ENCODE measurements around the gene DISP2.

Gene DISP2

DNA sequence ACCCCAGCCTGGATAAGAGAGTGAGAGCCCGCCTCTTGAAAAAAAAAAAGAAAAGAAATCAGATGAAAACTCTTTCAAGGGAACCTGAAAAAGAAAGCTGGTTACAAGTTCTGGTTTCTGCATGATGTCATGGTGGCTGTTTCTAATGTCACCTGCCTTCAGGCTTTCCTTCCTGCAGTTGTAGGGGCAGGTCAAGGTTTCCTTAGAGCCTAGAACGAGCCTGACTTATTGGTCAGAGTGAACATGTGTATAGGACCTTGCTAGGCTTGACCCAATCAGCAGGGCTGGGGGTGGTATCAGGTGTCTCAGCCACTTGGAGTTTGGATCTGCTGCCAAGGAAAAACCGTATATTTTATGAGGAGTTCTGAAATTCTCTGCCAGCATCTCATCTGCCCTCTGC, 51.3 kb downstream of the DISP2 start:
- no peak overlapping the region for H3K4me3 ChIP-seq (ENCODE audit: low read length)
- TF ChIP-seq CTCF (conservative IDR thresholded peaks at IDR 0.05; ENCODE audit: low read depth, low read length): no peak
- DNase-seq (ENCODE audit: low read depth): no peak

DNA sequence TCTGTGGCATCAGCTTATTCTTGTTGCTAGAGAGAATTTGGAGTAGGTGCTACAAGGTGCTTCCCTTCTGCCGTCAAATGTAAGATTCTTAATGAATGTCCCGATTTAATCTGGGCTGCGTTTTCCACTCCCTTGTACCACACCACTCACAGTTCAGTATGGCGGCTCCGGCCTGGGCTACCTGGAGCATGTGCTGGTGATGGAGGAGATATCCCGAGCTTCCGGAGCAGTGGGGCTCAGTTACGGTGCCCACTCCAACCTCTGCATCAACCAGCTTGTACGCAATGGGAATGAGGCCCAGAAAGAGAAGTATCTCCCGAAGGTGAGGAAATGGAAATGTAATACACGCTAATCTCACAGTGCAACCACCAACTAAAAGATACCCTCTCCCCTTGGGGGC, 52.5 kb downstream of the DISP2 start:
- DNase-seq (ENCODE audit: low read depth): no peak
- no peak overlapping the region for H3K4me3 ChIP-seq (ENCODE audit: low read length)
- no peak for TF ChIP-seq CTCF (conservative IDR thresholded peaks at IDR 0.05; ENCODE audit: low read depth, low read length)

GRCh38 chr15:40412095-40412759, 54.2 kb downstream of the DISP2 start:
- H3K4me3 ChIP-seq (ENCODE audit: low read length): no peak overlapping the region
- no peak for DNase-seq (ENCODE audit: low read depth)
- TF ChIP-seq CTCF (conservative IDR thresholded peaks at IDR 0.05; ENCODE audit: low read depth, low read length): no peak

DNA sequence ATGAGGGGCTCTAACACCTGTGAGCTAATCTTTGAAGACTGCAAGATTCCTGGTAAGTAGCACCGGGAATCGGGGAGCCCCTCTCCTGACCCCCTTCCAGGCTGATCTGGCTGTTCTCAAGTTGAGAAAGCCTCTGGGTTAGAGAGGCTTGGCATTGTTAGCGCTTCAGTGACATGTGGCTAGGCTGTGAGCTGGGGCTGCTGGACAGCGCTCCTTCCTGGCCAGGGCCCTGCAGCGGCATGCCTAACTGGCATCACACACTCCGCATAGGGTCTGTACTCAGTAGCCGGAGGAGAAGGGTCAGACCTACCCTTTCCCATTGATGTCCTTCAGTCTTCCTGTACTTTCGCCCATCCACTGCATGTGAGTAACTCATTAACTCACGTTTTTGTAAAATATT, 55.0 kb downstream of the DISP2 start:
- no peak for TF ChIP-seq CTCF (conservative IDR thresholded peaks at IDR 0.05; ENCODE audit: low read depth, low read length)
- H3K4me3 ChIP-seq (ENCODE audit: low read length): no peak overlapping the region
- DNase-seq (ENCODE audit: low read depth): no peak

DNA sequence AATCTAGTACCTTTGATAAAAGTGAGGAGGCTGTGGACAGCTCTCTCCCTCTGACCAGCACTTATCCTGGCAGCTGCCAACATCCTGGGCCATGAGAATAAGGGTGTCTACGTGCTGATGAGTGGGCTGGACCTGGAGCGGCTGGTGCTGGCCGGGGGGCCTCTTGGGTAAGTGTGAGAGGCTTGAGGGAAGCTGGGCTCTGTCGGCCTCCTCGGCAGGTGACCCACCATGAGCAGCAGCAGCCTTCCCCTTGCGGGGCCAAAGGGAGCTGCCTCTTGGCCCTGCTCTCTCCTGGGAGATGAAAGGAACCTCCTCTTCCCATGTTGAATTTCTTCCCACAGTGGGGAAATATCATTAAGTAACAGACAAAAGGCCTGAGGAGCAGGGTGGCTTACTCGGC, 56.8 kb downstream of the DISP2 start:
- no peak overlapping the region for H3K4me3 ChIP-seq (ENCODE audit: low read length)
- TF ChIP-seq CTCF (conservative IDR thresholded peaks at IDR 0.05; ENCODE audit: low read depth, low read length): no peak

GRCh38 chr15:40415226-40415625, 57.2 kb downstream of the DISP2 start:
- TF ChIP-seq CTCF (conservative IDR thresholded peaks at IDR 0.05; ENCODE audit: low read depth, low read length): no peak
- no peak overlapping the region for H3K4me3 ChIP-seq (ENCODE audit: low read length)
- DNase-seq (ENCODE audit: low read depth): no peak

More for the DNA sequence above, 56.8 kb downstream of the DISP2 start:
- DNase-seq (ENCODE audit: low read depth): no peak

GRCh38 chr15:40416056-40416455, 58.0 kb downstream of the DISP2 start:
- no peak for DNase-seq (ENCODE audit: low read depth)
- H3K4me3 ChIP-seq (ENCODE audit: low read length): no peak overlapping the region
- TF ChIP-seq CTCF (conservative IDR thresholded peaks at IDR 0.05; ENCODE audit: low read depth, low read length): no peak
